ENCODE results near the gene STAM2. TPM values are rescaled to one million over a fixed set of nuclear protein-coding genes. Genes with fewer than 3 reads are reported as not detected.

The STAM2 gene
- total RNA-seq, 1 experiment from 2014 or later, result 14.2 TPM

- no peak overlapping the region for H4K5ac ChIP-seq (ENCODE audit: insufficient read length, low read depth, low read length)
- H4K8ac ChIP-seq (replicated peaks; ENCODE audit: insufficient read length, low read depth, low read length), result no peak overlapping the region
- H3K27me3 ChIP-seq (ENCODE audit: insufficient read depth, low read length), result no peaks in the 10 kb centered on the region
- TF ChIP-seq CTCF (conservative IDR thresholded peaks at IDR 0.05), result no peak
- H3K4me1 ChIP-seq (ENCODE audit: insufficient read depth, low read length), result peaks cover 7% of the 10 kb centered on the region; the same call in 1 of the 2 replicates
- H2BK15ac ChIP-seq (ENCODE audit: low read depth, low read length), result no peak overlapping the region
- no peak overlapping the region for H3K9ac ChIP-seq (ENCODE audit: extremely low read depth, insufficient read length, low read length)
- H3K4me2 ChIP-seq (ENCODE audit: insufficient read depth, insufficient read length, low read length), result no peak overlapping the region
- no peak overlapping the region for H4K91ac ChIP-seq (ENCODE audit: insufficient read length, low read depth, low read length)
- 0 out of 2 replicates have a peak, but pooled peaks cover 2% of the 10 kb centered on the region for H3K79me2 ChIP-seq (ENCODE audit: insufficient read depth, low read length)
- H2BK5ac ChIP-seq (ENCODE audit: insufficient read length, low read length), result no peak overlapping the region
- H3K4ac ChIP-seq (ENCODE audit: low read depth, low read length), result no peak overlapping the region
- Mint-ChIP-seq H3K9me3 (no peaks in the 10 kb centered on the region; a peak in 1 of 5 replicates), H3K27me3 (ENCODE audit: low read depth) (no peaks in the 10 kb centered on the region), H3K27ac (no peak overlapping the region), H3K36me3 (ENCODE audit: insufficient read depth in 1 of 3, low read depth in 3 of 3) (no peaks in the 10 kb centered on the region), H3K4me1 (peaks cover 13 to 15% of the 10 kb centered on the region in 2 experiments), H3K4me3 (no peak overlapping the region)
- no peaks in the 10 kb centered on the region for H3K23me2 ChIP-seq (ENCODE audit: insufficient read length, low read depth, low read length, poor library complexity, severe bottlenecking)
- H3K14ac ChIP-seq (ENCODE audit: insufficient read depth, low read length), result no peak overlapping the region
- no peak overlapping the region for H2BK12ac ChIP-seq (ENCODE audit: insufficient read length, low read depth, low read length)
- H2AK5ac ChIP-seq (ENCODE audit: insufficient read length, low read length), result no peak overlapping the region
- no CpG with 5 or more reads among the region's 1 CpG for WGBS (ENCODE audit: extremely low coverage, insufficient read length, low lambda C conversion rate)
- H2AFZ ChIP-seq (ENCODE audit: low read length), result no peak overlapping the region
- no peak for DNase-seq
- H3K56ac ChIP-seq (ENCODE audit: insufficient read length, low read depth, low read length), result no peak overlapping the region
- H2BK20ac ChIP-seq (ENCODE audit: low read depth, low read length, poor library complexity, severe bottlenecking), result no peak overlapping the region
- H4K20me1 ChIP-seq (ENCODE audit: control insufficient read depth, insufficient read depth, insufficient read length), result no peaks in the 10 kb centered on the region
- H3T11ph ChIP-seq (ENCODE audit: low read length), result no peak overlapping the region
- no peaks in the 10 kb centered on the region for H3K9me3 ChIP-seq (ENCODE audit: control insufficient read depth, low read depth, low read length)
- no peak overlapping the region for H2BK120ac ChIP-seq (ENCODE audit: low read depth, low read length, poor library complexity, severe bottlenecking)
- no peak overlapping the region for H3K23ac ChIP-seq (ENCODE audit: insufficient read length, low read depth, low read length)
- no peak overlapping the region for H3K27ac ChIP-seq (ENCODE audit: insufficient read length, low read depth, low read length)
- H3K79me1 ChIP-seq (ENCODE audit: insufficient read depth, low read depth, low read length, poor library complexity, severe bottlenecking), result no peaks in the 10 kb centered on the region
- H3K18ac ChIP-seq (ENCODE audit: insufficient read length, low read depth, low read length), result no peak overlapping the region
Measured at GRCh38 chr2:152071518-152071917, 104.0 kb downstream of the STAM2 start.

Data from H9 (cell line).